MV-4-11 (cell line): ENCODE measurements around the gene CTH.
A peak's percentile ranks its signal among the peaks of the same experiment; 100 is the strongest.
"Not testable (repeated sequence)": the region's sequence is repeated elsewhere in the genome, so short reads cannot be mapped to it uniquely, and the experiment has no call there.

ENCODE experiments used
- DNase-seq: peaks from one replicate; lab custom pipeline; 2025; lab: John Stamatoyannopoulos, UW

The CTH gene

DNA sequence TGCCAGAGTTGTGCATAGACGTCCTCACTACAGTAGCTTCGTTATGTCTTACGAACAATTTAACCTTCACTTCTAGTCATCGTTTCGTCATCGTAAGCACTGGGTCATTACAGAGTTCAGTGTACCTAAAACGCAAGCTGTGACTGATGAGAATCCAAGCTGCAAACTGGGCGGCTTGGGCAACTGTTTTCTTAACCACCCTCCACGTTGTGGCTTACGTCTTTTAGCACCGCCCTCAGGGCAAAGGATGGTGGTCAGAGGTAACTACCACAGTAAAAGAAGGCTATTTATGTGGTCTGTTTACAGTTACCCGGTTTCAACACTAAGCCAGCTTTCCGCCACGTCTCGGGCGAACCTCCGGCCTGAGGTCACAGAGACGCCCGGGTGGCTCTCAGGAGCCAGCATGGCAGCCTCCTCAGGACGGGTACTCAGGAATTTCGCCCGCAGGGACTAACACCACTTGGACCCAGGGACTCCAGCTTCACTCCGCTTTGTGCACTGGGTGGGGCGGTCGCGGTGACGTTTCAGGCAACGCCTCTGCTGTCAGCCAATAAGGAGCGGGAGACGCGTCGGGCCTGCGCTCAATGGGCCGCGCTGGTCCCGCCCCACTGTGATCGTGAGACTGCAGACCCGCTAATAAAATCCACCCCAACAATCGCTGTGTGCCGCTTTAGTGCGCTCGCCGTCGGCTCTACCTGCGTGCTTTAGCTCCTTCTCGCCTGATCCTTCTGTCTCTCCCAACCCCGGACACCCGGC is at the start of gene CTH:
Gene CTH, plus strand, starts transcription at position 665 of the 756 bp plus-strand sequence. CDS start 148 bp downstream, outside the sequence.
- peak; percentile 89 for DNase-seq

DNA sequence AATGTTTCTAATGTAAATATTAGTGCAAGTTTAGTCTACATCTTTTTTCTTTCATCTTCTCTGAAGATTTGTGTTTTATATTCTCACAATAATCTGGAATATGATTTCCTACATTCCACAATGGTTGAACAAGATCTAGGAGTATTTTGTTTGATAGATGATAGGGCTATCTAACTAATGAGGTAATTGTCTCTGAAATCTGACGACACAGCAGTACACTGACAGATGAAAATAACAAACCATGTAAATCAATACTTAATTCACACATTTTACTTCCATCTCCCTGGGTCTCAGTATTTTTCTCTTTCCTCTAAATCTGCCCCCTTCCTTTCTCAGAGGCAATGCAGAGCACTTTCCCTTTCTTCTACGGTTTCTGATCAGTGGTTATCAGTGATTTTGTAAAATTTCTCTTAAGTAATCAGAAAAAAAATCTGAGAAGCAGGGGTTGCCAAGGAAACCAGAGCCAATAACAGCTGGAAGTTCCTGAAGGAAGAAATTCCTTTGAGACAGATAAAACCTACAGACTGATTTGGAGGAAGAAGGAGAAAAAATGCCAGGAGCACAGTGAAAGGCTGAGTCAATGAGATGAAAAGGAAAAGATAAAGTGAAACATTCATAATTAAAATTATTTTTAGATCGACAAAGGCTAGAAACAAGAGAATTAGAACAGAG is 49.2 kb upstream of the CTH start:
- no peak for DNase-seq

DNA sequence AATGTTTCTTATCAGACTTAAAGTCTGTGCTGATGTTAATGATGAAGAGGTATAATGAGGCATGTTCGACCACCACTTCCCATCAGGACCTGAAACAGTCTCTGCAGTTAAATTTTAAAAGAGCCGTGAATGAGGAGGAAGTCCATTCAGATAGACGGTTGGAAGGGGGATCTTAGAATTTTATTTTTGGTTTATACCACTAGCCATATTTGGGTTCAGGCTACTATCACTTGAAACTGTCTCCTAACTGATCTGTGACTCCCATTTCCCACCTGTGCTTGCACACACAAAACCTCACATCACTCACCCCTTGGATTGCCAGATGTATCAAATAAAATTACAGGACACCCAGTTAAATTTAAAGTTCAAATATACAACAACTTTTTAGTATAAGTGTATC is 46.6 kb upstream of the CTH start:
- no peak for DNase-seq

DNA sequence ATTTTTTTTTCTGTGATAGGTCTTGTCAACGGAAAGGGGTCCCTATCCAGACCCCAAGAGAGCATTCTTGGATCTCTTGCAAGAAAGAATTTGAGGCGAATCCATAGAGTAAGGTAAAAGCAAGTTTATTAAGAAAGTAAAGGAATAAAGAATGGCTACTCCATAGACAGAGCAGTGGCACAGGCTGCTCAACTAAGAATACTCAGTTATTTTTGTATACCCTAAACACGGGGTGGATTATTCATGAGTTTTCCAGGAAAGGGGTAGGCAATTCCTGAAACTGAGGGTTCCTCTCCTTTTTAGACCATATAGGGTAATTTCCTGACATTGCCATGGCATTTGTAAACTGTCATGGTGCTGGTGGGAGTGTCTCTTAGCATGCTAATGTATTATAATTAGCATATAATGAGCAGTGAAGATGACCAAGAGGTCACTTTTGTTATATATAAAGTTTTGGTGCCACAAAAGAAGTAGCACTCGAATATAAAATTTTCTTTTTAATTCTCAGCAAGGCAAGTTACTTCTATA is 44.6 kb upstream of the CTH start:
- not testable (repeated sequence) for DNase-seq

DNA sequence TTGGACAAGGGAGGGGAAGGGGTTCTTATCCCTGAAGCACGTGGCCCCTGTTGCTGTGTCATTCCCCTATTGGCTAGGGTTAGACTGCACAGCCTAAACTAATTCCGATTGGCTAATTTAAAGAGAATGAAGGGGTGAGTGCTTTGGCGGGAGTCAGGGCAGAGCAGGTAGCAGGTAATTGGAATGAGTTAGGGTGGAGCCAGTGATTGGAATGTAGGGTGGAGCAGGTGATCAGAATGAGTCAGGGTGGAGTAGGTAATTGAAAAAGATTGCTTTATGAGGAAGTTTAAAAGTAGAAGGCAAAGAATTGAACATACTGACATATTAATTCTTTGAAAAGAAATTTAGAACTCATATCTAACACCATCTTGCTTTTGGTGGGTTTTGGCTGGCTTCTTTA is 44.1 kb upstream of the CTH start:
- DNase-seq = not testable (repeated sequence)

DNA sequence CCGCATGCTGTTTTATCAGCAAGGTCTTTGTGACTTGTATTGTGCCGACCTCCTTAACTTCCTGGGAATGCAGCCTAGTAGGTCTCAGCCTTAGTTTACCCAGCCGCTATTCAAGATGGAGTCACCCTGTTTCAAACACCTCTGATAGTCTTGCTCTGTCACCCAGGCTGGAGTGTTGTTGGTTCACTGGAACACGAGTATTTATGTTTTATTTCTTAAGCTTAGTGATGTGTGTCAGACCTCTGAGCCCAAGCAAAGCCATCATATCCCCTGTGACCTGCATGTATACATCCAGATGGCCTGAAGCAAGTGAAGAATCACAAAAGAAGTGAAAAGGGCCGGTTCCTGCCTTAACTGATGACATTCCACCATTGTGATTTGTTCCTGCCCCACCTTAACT is 43.7 kb upstream of the CTH start:
- not testable (repeated sequence) for DNase-seq

DNA sequence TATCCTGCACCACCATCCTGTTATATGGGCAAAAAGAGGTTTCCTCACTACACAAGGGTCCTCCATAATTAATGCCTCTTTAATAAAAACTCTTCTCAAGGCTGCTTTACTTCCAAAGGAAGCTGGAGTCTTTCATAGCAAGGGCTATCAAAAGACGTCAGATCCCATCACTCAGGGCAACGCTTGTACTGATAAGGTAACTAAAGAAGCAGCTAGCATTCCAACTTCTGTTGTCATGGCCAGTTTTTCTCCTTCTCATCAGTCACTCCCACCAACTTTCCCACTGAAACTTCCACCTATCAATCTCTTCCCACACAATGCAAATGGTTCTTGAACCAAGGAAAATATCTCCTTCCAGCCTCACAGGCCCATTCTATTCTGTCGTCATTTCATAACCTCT is 39.5 kb upstream of the CTH start:
- DNase-seq = not testable (repeated sequence)

DNA sequence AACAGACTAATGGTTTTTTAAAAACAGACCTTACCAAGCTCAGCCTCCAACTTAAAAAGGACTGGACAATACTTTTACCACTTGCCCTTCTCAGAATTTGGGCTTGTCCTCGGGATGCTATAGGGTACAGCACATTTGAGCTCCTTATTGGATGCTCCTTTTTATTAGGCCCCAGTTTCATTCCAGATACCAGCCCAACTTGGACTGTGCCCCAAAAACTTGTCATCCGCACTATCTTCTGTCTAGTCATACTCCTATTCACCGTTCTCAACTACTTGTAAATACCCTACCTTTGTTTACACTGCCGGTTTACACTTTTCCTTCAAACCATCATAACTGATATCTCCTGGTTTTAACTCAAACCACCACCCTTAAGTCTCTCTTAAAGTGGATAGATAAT is 38.6 kb upstream of the CTH start:
- no peak for DNase-seq

DNA sequence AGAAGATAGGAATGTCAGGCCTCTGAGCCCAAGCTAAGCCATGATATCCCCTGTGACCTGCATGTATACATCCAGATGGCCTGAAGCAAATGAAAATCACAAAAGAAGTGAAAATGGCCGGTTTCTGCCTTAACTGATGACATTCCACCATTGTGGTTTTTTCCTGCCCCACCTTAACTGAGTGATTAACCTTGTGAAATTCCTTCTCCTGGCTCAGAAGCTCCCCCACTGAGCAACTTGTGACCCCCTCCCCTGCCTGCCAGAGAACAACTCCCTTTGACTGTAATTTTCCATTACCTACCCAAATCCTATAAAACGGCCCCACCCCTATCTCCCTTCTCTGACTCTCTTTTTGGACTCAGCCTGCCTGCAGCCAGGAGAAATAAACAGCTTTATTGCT is 37.5 kb upstream of the CTH start:
- DNase-seq = not testable (repeated sequence)

DNA sequence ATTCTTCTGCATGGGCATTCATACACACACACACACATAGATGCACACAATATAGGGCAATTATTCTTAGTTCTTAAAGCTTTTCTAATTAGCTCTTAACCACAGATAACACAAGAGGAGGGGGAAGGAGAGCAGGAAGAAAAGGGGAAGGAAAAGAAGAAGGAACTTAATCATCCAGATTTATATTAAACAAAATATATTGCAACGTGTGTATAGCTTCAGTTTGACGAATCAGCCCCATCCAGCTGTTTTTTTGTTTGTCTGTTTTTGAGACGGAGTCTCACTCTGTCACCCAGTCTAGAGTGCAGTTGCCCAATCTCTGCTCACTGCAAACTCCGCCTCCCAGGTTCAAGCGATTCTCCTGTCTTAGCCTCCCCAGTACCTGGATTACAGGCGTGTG is 34.9 kb upstream of the CTH start:
- no peak for DNase-seq

DNA sequence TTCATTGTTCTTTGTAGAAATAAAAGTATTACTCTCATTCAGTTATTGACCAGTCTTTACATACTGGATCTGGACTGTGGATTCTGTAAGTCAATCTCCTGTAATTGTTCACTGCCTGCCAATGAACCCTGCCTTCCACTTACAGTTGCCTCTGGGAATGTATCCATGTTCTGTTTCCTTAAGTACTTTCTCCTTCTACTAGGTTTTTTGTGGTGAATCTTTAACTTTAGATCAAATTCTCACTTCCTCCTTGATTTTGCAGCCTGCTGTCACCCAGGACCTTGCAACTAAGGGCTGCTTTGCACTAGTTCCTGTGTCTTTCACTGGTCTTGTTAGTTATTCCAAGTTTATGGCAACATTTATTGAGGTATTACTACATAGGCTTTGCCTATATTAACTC is 28.4 kb upstream of the CTH start:
- DNase-seq = peak; percentile 76

DNA sequence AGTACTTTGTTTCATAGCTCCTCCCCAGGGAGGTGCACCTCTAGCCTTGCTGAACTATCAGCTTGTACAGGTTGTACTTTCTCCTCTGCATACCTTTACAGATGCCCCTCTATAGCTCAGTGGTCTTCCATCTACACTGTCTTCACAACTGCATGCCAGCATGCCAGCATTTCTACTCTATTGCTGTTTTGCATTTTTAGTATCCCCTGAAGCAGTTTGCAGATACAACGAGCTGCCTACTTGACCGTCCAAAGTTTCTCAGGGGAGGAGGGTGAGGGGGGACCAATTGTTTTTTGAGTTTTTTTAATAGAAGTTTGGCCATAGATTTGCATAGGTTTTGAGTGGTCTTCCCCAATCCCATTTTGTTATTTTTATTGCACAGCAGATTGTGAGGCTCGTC is 27.6 kb upstream of the CTH start:
- DNase-seq = no peak

DNA sequence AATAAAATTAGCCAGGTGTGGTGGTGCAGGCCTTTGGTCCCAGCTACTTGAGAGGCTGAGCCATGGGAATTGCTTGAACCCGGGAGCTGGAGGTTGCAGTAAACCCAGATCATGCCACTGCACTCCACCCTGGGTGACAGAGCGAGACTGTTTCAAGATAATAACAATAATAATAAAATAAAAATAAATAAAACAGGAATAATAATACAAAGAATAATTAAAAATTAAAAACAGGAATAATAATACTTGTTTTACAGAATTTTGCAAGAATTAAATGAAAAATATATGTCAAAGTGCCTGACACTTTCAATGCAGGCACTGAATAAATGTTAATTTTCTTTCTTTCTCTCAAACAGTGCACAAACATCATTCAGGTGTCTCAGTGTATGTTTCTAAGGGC is 26.5 kb upstream of the CTH start:
- no peak for DNase-seq

DNA sequence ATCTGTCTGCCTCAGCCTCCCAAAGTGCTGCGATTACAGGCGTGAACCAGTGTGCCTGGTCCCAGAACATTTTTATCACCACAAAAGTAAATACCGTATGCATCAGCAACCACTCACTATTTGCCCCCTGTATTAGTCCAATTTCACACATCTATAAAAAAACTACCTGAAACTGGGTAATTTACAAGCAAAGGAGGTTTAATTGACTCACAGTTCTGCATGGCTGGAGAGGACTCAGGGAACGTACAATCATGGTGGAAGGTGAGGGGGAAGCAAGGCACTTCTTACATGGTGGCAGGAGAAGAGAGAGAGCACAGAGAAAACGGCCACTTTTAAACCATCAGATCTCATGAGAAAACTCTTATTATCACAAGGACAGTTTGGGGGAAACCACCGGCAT is 25.6 kb upstream of the CTH start:
- no peak for DNase-seq

DNA sequence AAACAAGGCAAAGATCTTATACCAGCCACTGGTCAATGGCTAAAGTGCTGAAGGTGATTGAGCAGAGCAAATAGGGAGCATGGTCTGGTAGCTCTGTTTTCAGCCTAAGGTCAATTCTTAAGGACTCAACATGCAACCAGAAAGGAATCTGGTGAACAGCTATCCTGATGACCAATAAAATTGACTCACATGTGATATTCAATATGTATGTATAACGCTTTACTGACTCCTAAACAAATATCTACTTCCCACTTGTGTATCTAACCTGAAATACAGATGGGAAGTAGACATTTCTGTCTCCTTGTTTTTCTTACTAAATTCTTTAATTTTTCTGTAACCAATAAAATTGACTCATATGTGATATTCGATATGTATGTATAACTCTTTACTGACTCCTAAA is 24.9 kb upstream of the CTH start:
- DNase-seq = no peak

DNA sequence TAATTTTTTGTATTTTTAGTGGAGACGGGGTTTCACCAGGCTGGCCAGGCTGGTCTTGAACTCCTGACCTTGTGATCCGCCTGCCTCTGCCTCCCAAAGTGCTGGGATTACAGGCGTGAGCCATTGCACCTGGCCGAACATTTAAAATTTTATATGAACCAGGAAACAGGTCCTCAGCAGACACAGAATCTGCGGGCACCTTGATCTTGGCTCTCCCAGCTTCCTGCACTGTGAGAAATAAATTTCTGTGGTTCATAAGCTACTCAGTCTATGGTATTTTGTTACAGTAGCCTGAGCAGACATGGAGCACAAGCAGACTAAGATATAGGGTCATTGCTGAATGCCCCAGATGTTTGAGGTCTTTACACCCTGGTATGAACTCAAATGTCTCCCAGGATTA is 23.6 kb upstream of the CTH start:
- no peak for DNase-seq

DNA sequence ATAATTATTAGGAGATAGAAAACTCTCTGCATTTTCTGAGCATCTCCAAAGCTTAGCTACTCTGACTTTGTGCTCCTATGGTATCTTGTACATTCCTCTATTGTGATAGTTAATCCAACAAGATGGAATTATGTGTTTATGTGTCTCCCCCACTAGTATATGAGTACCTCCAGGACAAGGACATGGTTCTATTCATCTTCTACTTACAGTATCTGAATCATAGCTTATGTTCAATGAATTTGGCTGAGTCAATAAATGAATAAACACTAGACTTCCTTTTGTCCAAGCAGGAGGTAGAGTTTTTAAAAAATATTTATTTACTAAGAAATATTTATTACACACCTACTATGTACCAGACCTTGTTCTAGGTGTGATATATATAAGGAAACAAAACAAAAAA is 18.4 kb upstream of the CTH start:
- DNase-seq = no peak

DNA sequence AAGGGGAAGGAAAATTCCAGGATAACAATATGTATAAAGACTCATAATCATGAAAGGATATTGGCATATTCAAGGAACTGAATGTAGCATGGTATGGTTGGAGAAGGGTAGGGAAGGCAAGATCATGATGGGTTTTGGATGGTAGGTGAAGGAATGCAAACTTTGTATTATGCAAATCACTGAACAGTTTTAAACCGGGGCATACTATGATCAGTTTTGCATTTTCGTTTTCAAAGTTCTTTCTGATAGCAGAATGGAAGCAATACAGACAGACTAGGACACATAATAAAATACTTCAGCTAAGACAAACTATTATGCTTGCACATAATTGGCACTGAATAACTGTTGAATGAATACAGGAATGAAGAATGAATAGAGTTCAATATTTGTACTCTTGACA is 14.5 kb upstream of the CTH start:
- DNase-seq = no peak

DNA sequence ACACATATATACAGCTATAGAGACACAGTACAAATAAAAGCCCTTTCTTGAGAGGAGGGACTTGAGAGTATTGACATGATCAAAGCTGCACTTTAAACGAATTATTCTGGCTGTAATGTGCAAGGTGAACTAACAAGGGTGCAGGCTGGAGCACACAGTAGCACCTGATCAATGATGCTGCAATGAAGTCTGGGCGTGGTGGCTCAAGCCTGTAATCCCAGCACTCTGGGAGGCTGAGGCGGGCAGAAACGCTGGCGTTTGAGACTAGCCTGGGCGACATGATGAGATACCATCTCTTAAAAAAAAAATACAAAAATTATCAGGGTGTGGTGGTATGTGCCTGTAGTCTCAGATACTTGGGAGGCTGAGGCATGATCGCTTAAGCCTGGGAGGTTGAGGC is 14.1 kb upstream of the CTH start:
- no peak for DNase-seq

DNA sequence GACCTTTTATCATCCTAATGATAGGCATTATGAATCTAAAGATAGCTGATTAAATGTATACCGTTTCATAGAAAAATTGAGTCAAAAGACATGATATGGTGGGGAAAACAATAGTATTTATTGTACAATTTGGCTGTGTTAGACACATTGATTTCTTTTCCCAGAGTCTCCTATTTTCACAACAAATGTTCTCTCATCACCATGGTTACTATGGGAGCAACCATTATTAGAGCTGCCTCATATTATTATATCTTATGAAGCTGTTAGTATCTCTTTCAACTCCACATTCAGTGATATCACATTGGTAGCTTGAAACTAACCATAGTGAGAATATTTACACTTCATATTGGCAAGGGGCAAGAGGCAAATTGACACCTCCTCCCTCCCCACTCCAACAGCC is 10.7 kb upstream of the CTH start:
- DNase-seq = no peak

DNA sequence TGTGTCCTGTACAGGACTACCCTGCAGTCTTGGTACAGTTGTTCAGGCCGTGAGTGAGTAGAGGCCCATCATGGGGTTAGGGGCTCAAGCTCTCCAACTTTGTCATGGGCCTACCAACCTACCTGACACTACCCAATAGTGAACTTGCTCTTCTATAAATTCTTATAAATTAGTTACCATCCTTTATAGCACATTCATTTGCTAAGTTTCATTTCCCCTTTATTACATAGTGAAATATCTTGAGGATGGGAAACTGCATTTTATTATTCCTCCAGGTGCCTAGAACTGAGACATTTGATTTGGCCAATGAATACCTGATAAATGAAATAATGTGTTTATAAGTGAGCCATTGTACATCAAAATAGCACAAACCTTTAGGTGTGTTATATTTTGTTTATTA is 9.1 kb upstream of the CTH start:
- DNase-seq = no peak

DNA sequence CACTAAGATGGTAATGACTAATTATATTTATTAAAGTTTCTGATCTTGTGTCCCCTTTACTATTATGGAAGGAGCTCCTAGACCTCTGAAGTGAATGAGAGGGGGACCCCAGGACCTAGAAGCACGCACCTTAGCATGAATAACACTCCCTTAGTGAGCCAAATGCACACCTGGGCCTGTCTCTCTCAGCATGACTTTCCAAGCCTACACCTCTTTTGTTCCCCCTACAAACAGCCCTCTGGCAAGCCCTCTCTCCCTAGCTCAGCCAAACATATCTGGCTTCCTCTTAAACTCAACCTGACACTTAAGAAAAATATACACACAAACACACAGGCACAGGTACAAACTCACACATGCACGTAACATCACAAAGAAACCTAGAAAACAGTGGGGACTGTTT is 7.3 kb upstream of the CTH start:
- DNase-seq = no peak

DNA sequence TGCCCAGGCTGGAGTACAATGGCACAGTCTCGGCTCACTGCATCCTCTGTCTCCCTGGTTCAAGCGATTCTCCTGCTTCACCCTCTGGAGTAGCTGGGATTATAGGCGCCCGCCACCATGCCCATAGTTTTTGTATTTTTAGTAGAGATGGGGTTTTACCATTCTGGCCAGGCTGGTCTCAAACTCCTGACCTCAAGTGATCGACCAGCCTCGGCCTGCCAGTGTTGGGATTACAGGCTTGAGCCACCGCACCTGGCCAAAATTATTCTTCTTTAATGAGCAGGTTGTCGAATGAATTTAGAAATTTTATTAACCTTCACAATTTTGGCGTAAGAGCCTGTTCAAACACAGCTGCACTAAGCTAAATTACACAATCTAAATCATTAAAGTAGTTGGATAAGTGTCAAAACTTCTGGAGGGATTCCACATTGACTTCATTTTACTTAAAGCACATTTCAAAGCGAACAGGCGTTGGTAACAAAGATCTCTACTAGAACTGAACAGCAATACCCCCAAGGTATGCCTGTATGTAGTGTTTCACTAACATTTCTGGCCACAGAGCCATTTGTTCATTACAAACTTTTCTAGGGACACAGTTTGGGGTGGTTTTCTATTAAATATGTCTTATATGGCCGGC is 5.2 kb upstream of the CTH start:
- no peak for DNase-seq
